ENCODE measurements around the gene HSD3B7.

HSD3B7 gene

DNA sequence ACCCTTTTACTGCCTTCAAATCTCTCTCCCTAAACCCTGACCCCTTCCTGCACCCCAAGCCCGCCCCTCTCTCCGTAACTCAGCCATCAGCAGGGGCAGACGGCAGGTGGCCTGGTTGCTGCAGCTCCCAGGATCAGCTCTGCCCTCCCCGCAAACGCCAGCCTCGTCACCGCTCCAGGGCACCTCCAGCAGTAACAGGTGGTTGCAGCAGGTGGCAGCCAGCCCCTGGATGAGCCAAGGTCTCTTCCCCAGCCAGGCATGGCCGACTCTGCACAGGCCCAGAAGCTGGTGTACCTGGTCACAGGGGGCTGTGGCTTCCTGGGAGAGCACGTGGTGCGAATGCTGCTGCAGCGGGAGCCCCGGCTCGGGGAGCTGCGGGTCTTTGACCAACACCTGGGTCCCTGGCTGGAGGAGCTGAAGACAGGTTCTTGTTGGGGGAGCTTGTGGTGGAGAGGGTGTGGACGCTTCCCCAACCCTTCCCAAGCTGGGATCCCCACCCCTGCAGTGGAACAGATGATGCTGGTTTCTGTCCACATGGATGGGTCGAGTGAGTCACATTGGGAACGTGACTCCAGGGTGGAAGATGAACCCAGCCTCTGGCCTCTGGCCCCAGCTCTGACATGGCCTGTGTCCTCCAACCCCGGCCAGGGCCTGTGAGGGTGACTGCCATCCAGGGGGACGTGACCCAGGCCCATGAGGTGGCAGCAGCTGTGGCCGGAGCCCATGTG lies 558 bp downstream of the HSD3B7 start:
- DNase-seq (ENCODE audit: insufficient read length) = no peak
- FAIRE-seq = no peak
- TF ChIP-seq POLR2AphosphoS5 (IDR thresholded peaks at IDR 0.05; ENCODE audit: low read depth, low read length) = no peak

DNA sequence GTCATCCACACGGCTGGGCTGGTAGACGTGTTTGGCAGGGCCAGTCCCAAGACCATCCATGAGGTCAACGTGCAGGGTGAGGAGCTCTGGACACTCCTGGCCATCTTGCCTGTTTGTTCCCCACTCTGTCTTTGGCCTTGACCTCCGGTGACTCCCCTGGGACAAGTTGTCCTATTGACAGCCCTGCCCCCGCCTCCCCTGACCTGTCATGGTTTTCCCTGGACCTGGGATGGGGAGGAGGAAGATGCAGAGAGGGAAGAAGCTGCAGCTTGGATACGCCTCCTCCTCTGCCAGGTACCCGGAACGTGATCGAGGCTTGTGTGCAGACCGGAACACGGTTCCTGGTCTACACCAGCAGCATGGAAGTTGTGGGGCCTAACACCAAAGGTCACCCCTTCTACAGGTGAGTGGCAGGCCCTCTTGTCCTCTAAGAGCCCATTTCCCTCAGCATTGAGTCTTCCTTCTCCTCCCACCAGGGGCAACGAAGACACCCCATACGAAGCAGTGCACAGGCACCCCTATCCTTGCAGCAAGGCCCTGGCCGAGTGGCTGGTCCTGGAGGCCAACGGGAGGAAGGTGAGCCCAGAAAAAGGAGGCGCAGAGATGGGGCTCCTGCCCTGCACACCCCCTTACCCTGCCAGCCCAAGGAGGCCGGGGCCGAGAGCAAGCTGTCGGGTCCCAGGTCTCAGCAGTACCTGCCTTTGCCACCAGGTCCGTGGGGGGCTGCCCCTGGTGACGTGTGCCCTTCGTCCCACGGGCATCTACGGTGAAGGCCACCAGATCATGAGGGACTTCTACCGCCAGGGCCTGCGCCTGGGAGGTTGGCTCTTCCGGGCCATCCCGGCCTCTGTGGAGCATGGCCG lies 1.4 kb downstream of the HSD3B7 start:
- FAIRE-seq = no peak
- DNase-seq (ENCODE audit: insufficient read length) = no peak
- TF ChIP-seq TAF1 (IDR thresholded peaks at IDR 0.05; ENCODE audit: borderline replicate concordance, low read depth, low read length) = no peak
- TF ChIP-seq POLR2AphosphoS5 (IDR thresholded peaks at IDR 0.05; ENCODE audit: low read depth, low read length) = no peak
- no peak for TF ChIP-seq POLR2A (IDR thresholded peaks at IDR 0.05; ENCODE audit: low read depth, low read length)

GRCh38 chr16:30987581-30988190 lies 2.7 kb downstream of the HSD3B7 start:
- no peak for DNase-seq (ENCODE audit: insufficient read length)
- TF ChIP-seq POLR2A (IDR thresholded peaks at IDR 0.05; ENCODE audit: low read depth, low read length) = no peak
- no peak for TF ChIP-seq POLR2AphosphoS5 (IDR thresholded peaks at IDR 0.05; ENCODE audit: low read depth, low read length)
- no peak for TF ChIP-seq TAF1 (IDR thresholded peaks at IDR 0.05; ENCODE audit: borderline replicate concordance, low read depth, low read length)
- no peak for FAIRE-seq

GRCh38 chr16:30989469-30990047 lies 4.6 kb downstream of the HSD3B7 start:
- FAIRE-seq (no peak), DNase-seq (ENCODE audit: insufficient read length) (no peak)
- no peak for TF ChIP-seq TAF1 (IDR thresholded peaks at IDR 0.05; ENCODE audit: borderline replicate concordance, low read depth, low read length)
- TF ChIP-seq POLR2A (IDR thresholded peaks at IDR 0.05; ENCODE audit: low read depth, low read length) = no peak
- no peak for TF ChIP-seq POLR2AphosphoS5 (IDR thresholded peaks at IDR 0.05; ENCODE audit: low read depth, low read length)

- no peak for DNase-seq (ENCODE audit: insufficient read length)
- no peak for FAIRE-seq
- no peak for TF ChIP-seq POLR2AphosphoS5 (IDR thresholded peaks at IDR 0.05; ENCODE audit: low read depth, low read length)
Observed at GRCh38 chr16:30990105-30990504, 5.1 kb downstream of the HSD3B7 start.

- TF ChIP-seq POLR2A (IDR thresholded peaks at IDR 0.05; ENCODE audit: low read depth, low read length) (no peak), TAF1 (IDR thresholded peaks at IDR 0.05; ENCODE audit: borderline replicate concordance, low read depth, low read length) (no peak), POLR2AphosphoS5 (IDR thresholded peaks at IDR 0.05; ENCODE audit: low read depth, low read length) (no peak)
- no peak for FAIRE-seq
- DNase-seq (ENCODE audit: insufficient read length) = no peak
Observed at GRCh38 chr16:30991052-30991451, 6.0 kb downstream of the HSD3B7 start.

DNA sequence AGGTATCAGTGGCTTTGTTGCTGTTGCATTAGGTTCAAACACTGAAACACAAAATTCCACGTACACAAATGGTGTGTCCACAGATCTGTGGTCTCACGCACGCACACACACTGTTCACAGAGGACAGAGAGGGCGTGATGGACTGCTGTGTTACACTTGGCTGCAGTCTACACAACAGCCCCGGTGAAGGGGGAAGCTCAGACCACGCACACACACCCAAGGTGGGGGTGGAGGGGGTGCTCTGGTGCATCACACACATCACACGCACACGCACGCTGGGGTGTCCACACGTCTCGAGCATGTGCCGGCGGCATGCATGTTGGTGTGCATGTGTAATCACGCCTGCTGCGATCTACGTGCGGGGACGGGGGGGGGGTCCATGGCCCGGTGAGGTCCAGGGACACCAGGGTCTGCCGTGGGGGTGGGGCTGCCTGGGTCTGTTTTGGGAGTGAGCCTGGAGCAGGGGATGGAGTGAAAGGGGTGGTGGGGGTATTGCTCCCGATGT lies 7.3 kb downstream of the HSD3B7 start:
- FAIRE-seq = no peak
- DNase-seq (ENCODE audit: insufficient read length) = no peak
- TF ChIP-seq POLR2A (IDR thresholded peaks at IDR 0.05; ENCODE audit: low read depth, low read length) (no peak), POLR2AphosphoS5 (IDR thresholded peaks at IDR 0.05; ENCODE audit: low read depth, low read length) (no peak), TAF1 (IDR thresholded peaks at IDR 0.05; ENCODE audit: borderline replicate concordance, low read depth, low read length) (no peak)

- no peak for DNase-seq (ENCODE audit: insufficient read length)
- no peak for FAIRE-seq
- TF ChIP-seq TAF1 (IDR thresholded peaks at IDR 0.05; ENCODE audit: borderline replicate concordance, low read depth, low read length) (no peak), POLR2A (IDR thresholded peaks at IDR 0.05; ENCODE audit: low read depth, low read length) (no peak), POLR2AphosphoS5 (IDR thresholded peaks at IDR 0.05; ENCODE audit: low read depth, low read length) (no peak)
Observed at GRCh38 chr16:30992931-30993816, 8.2 kb downstream of the HSD3B7 start.

- no peak for FAIRE-seq
- TF ChIP-seq POLR2A (IDR thresholded peaks at IDR 0.05; ENCODE audit: low read depth, low read length) = no peak
- TF ChIP-seq POLR2AphosphoS5 (IDR thresholded peaks at IDR 0.05; ENCODE audit: low read depth, low read length) = no peak
- TF ChIP-seq TAF1 (IDR thresholded peaks at IDR 0.05; ENCODE audit: borderline replicate concordance, low read depth, low read length) = no peak
Observed at GRCh38 chr16:30995927-30996323, 10.9 kb downstream of the HSD3B7 start.

DNA sequence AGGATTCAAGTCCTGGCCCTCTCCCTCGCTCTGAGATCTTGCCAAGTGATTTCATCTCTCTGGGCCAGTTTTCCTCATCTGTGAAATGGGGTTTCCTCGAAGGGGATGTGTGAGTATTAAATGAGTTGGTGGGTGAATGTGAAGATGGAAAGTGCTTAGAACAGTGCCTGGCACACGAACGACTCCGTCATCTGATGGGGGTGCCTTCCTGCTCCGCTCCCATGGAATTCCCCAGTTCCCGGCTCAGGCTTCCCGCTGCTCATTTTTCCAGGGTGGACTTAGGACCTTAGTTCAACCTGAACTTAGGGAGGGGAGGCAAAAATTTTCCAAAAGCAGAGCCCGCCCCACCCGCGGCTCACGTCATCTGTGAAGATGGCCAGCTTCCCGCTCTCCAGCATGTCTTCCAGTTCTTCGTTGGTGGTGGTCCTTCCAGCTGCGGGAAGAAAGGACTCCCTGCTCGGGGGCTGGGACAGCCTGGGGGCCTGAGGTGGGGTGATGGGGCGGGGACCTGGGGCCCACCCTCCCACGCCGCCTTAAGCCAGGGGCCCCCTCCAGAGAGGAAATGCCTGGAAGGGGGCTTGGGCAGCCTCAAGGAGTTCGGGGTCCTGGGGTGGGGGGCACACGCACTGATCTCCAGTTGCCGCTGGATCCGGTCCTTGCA lies 11.4 kb downstream of the HSD3B7 start:
- no peak for DNase-seq (ENCODE audit: insufficient read length)
- TF ChIP-seq POLR2A (IDR thresholded peaks at IDR 0.05; ENCODE audit: low read depth, low read length) (no peak), POLR2AphosphoS5 (IDR thresholded peaks at IDR 0.05; ENCODE audit: low read depth, low read length) (no peak), TAF1 (IDR thresholded peaks at IDR 0.05; ENCODE audit: borderline replicate concordance, low read depth, low read length) (no peak)
- peak; percentile 9 for FAIRE-seq

More at GRCh38 chr16:30995927-30996323, 10.9 kb downstream of the HSD3B7 start:
- no peak for DNase-seq (ENCODE audit: insufficient read length)
